HG02571 (cell line): ENCODE data around the gene KRTAP2-3.
"Not testable (repeated sequence)": the region's sequence is repeated elsewhere in the genome, so short reads cannot be mapped to it uniquely, and the experiment has no call there.

ENCODE experiments used
- ATAC-seq: cut with Tn5 transposase; IDR thresholded peaks from one replicate; pipeline ENCODE4 v1.9.1; 2021; ENCODE audit warnings: mild to moderate bottlenecking, moderate library complexity; ENCODE audit not compliant: unreplicated experiment

KRTAP2-3 gene

GRCh38 chr17:41037853-41038350 lies 22.0 kb downstream of the KRTAP2-3 start:
- no peak for ATAC-seq

GRCh38 chr17:41034346-41034935 lies 25.5 kb downstream of the KRTAP2-3 start, which contains the start of gene KRTAP1-3:
KRTAP1-3 (minus strand) TSS chr17:41034874; CDS start chr17:41034821, 53 bp downstream.
- ATAC-seq = not testable (repeated sequence)

GRCh38 chr17:41029633-41030245 lies 30.2 kb downstream of the KRTAP2-3 start, which contains the start of gene KRTAP1-4:
KRTAP1-4 (minus strand) TSS chr17:41030195; CDS start chr17:41030078, 117 bp downstream.
- no peak for ATAC-seq

GRCh38 chr17:41026715-41027471 lies 33.0 kb downstream of the KRTAP2-3 start, which contains the start of gene KRTAP1-5:
KRTAP1-5 (minus strand) TSS chr17:41027208; CDS start chr17:41027155, 53 bp downstream.
- ATAC-seq = no peak

- no peak for ATAC-seq
Measured at GRCh38 chr17:41024697-41025096, 35.2 kb downstream of the KRTAP2-3 start.

GRCh38 chr17:41020336-41020735 lies 39.6 kb downstream of the KRTAP2-3 start:
- no peak for ATAC-seq

GRCh38 chr17:41019415-41019814 lies 40.5 kb downstream of the KRTAP2-3 start:
- no peak for ATAC-seq

GRCh38 chr17:41018541-41018940 lies 41.4 kb downstream of the KRTAP2-3 start:
- no peak for ATAC-seq

- no peak for ATAC-seq
Measured at GRCh38 chr17:41016578-41017215, 43.2 kb downstream of the KRTAP2-3 start.

- ATAC-seq = no peak
Measured at GRCh38 chr17:41015454-41015853, 44.5 kb downstream of the KRTAP2-3 start.

GRCh38 chr17:41013606-41014005 lies 46.3 kb downstream of the KRTAP2-3 start:
- ATAC-seq = no peak

- ATAC-seq = no peak
Measured at GRCh38 chr17:41013181-41013580, 46.7 kb downstream of the KRTAP2-3 start.

GRCh38 chr17:41012326-41013120 lies 47.4 kb downstream of the KRTAP2-3 start:
- no peak for ATAC-seq

GRCh38 chr17:41010441-41010840 lies 49.5 kb downstream of the KRTAP2-3 start:
- ATAC-seq = no peak

GRCh38 chr17:41009936-41010335 lies 50.0 kb downstream of the KRTAP2-3 start:
- ATAC-seq = no peak

- ATAC-seq = no peak
Measured at GRCh38 chr17:41009301-41009760, 50.6 kb downstream of the KRTAP2-3 start.
